GM23338 (cell line): ENCODE measurements around the gene PLCD3. TPM values are rescaled to one million over a fixed set of nuclear protein-coding genes. Genes with fewer than 3 reads are reported as not detected.

Experiments
- ATAC-seq: fragments of 200-7000 bp; cut with Tn5 transposase; 3 replicates; pipeline ENCODE4 v1.9.1; 2020
- DNase-seq: peaks from one replicate; pipeline ENCODE4 v3.0.0-alpha.2; 2015; ENCODE audit warnings: low spot score
- H2AFZ ChIP-seq: fragments of 200-600 bp; sonication (generic); 2 replicates; pipeline ENCODE4 v1.8.0; 2016; ENCODE audit warnings: antibody characterized with exemption, mild to moderate bottlenecking, moderate library complexity
- H3F3A ChIP-seq: fragments of 200-600 bp; sonication (generic); replicated peaks from 2 replicates; pipeline ENCODE4 v1.8.0; 2017; ENCODE audit warnings: antibody characterized with exemption, mixed run types, low read depth
- H3K27ac ChIP-seq: fragments of 200-600 bp; sonication (generic); 2 replicates; pipeline ENCODE4 v1.6.1; 2016; ENCODE audit warnings: low read depth
- H3K27me3 ChIP-seq: fragments of 200-600 bp; sonication (generic); 2 replicates; pipeline ENCODE4 v1.8.0; 2016; ENCODE audit warnings: mild to moderate bottlenecking, mixed run types, moderate library complexity; ENCODE audit not compliant: insufficient read depth
- H3K36me3 ChIP-seq: fragments of 200-600 bp; sonication (generic); 2 replicates; pipeline ENCODE4 v1.8.0; 2016; ENCODE audit warnings: mild to moderate bottlenecking; ENCODE audit not compliant: insufficient read depth
- H3K4me1 ChIP-seq: fragments of 200-600 bp; sonication (generic); 2 replicates; pipeline ENCODE4 v1.8.0; 2016; ENCODE audit warnings: mild to moderate bottlenecking, moderate library complexity; ENCODE audit not compliant: insufficient read depth
- H3K4me2 ChIP-seq: fragments of 200-600 bp; sonication (generic); 2 replicates; pipeline ENCODE4 v1.7.1; 2017; ENCODE audit warnings: mixed run types
- H3K4me3 ChIP-seq: fragments of 200-600 bp; sonication (generic); 2 replicates; pipeline ENCODE4 v1.6.1; 2016; ENCODE audit warnings: mixed run types
- H3K79me2 ChIP-seq: fragments of 200-600 bp; sonication (generic); replicated peaks from 2 replicates; pipeline ENCODE4 v1.8.0; 2017; ENCODE audit warnings: mild to moderate bottlenecking; ENCODE audit not compliant: insufficient read depth
- H3K9me2 ChIP-seq: fragments of 200-600 bp; sonication (generic); 2 replicates; pipeline ENCODE4 v1.8.0; 2017; ENCODE audit not compliant: insufficient read depth
- H4K20me1 ChIP-seq: fragments of 200-600 bp; sonication (generic); replicated peaks from 2 replicates; pipeline ENCODE4 v1.8.0; 2017; ENCODE audit warnings: mild to moderate bottlenecking; ENCODE audit not compliant: insufficient read depth
- H3K27ac Mint-ChIP-seq: 2 replicates; pipeline ENCODE4 v1.8.0; 2020; ENCODE audit warnings: inconsistent platforms, mild to moderate bottlenecking, moderate library complexity, mixed read lengths
- H3K27me3 Mint-ChIP-seq: 3 replicates; pipeline ENCODE4 v1.8.0; 2022; ENCODE audit warnings: low read depth, mild to moderate bottlenecking, moderate library complexity, mixed read lengths, inconsistent platforms; ENCODE audit not compliant: insufficient read depth, poor library complexity
- H3K36me3 Mint-ChIP-seq: 3 replicates; pipeline ENCODE4 v1.8.0; 2021; ENCODE audit warnings: low read depth, mild to moderate bottlenecking, inconsistent platforms, moderate library complexity, mixed read lengths
- H3K4me1 Mint-ChIP-seq: 3 replicates; pipeline ENCODE4 v1.8.0; 2020; ENCODE audit warnings: mild to moderate bottlenecking, inconsistent platforms, mixed read lengths
- H3K4me3 Mint-ChIP-seq: 3 replicates; pipeline ENCODE4 v1.8.0; 2021; ENCODE audit warnings: moderate library complexity, mild to moderate bottlenecking, inconsistent platforms, mixed read lengths
- H3K9me3 Mint-ChIP-seq: 3 replicates; pipeline ENCODE4 v1.8.0; 2020; ENCODE audit warnings: moderate library complexity, mild to moderate bottlenecking, inconsistent platforms, mixed read lengths
- CREB1 ChIP-seq: fragments of 250-450 bp; sonication (Bioruptor Pico); IDR thresholded peaks from 2 replicates; pipeline ENCODE4 v1.5.0; 2020; ENCODE audit warnings: low read depth, mild to moderate bottlenecking, moderate library complexity
- EZH2 ChIP-seq: fragments of 200-600 bp; sonication (generic); IDR thresholded peaks from one replicate; pipeline ENCODE4 v1.8.0; 2017; ENCODE audit warnings: antibody characterized with exemption, mild to moderate bottlenecking, low read depth; ENCODE audit not compliant: unreplicated experiment
- EZH2phosphoT487 ChIP-seq: fragments of 200-600 bp; sonication (generic); IDR thresholded peaks from one replicate; pipeline ENCODE4 v1.8.1; 2018; ENCODE audit warnings: antibody characterized with exemption; ENCODE audit not compliant: unreplicated experiment
- JUNB ChIP-seq: IDR thresholded peaks from one replicate; pipeline ENCODE4 v1.6.1; 2016; ENCODE audit warnings: antibody characterized with exemption; ENCODE audit not compliant: unreplicated experiment
- NANOG ChIP-seq: IDR thresholded peaks from 2 replicates; pipeline ENCODE4 v1.6.1; 2016; ENCODE audit warnings: antibody characterized with exemption, borderline replicate concordance
- POLR2AphosphoS5 ChIP-seq: IDR thresholded peaks from 2 replicates; pipeline ENCODE4 v1.6.1; 2016; ENCODE audit warnings: antibody characterized with exemption, low read depth
- STAT1 ChIP-seq: IDR thresholded peaks from one replicate; pipeline ENCODE4 v1.6.1; 2016; ENCODE audit warnings: antibody characterized with exemption; ENCODE audit not compliant: unreplicated experiment
- polyA plus RNA-seq: library from polyadenylated mRNA; unstranded; fragments of >200 nt; fragmentation: Nextera tagmentation; extraction: Ambion mirVana; gene quantifications from 2 replicates; pipeline ENCODE4 v1.2.1, GENCODE V29; 2016
- total RNA-seq: library from RNA; depleted of rRNA; stranded (reverse); fragments of >200 nt; shearing (Covaris generic); gene quantifications from 2 replicates; pipeline ENCODE4 v1.2.3, GENCODE V29; 2014
- TF ChIP-seq, protein P1 (sequence below): IDR thresholded peaks from one replicate; pipeline ENCODE4 v1.6.1; 2018; ENCODE audit warnings: antibody characterized with exemption; ENCODE audit not compliant: unreplicated experiment
- TF ChIP-seq, protein P2 (sequence below), 2 experiments: fragments of 200-600 bp in 1 of 2; sonication (generic) in 1 of 2; conservative IDR thresholded peaks; 2 replicates each; pipeline versions ENCODE4 v1.5.1 to v1.6.1; 2016 to 2017; ENCODE audit warnings: antibody characterized with exemption in 2 of 2, low read depth in 2 of 2, mild to moderate bottlenecking in 2 of 2, moderate library complexity in 1 of 2
- TF ChIP-seq, protein P3 (sequence below): IDR thresholded peaks from 2 replicates; pipeline ENCODE4 v1.6.1; 2016; ENCODE audit warnings: antibody characterized with exemption

The PLCD3 gene
- total and polyA plus RNA-seq, 2 experiments from 2014 or later, result 3.0 to 32.1 TPM

DNA sequence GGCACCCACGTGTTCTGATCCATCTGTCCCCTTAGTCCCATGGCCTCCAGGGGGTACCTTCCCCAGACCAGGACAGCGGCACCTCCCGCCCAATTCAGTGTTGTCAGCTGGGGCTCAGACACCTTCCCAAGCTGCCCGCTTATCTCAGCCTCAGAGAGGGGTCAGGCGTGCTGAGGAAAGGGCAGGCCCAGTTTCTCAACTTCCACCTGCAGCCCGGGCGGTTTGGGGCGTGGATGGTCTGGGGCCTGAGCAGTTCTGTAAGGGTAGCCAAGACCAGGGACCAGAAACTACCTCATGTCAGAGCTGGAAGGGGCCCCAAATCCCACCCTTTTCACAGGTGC is 5.1 kb downstream of the PLCD3 start (continued):
- TF ChIP-seq STAT1, result no peak
- no peak for TF ChIP-seq NANOG
- no peak for TF ChIP-seq JUNB
- no peak for TF ChIP-seq EZH2phosphoT487
- TF ChIP-seq EZH2, result no peak
- TF ChIP-seq, protein P1, sequence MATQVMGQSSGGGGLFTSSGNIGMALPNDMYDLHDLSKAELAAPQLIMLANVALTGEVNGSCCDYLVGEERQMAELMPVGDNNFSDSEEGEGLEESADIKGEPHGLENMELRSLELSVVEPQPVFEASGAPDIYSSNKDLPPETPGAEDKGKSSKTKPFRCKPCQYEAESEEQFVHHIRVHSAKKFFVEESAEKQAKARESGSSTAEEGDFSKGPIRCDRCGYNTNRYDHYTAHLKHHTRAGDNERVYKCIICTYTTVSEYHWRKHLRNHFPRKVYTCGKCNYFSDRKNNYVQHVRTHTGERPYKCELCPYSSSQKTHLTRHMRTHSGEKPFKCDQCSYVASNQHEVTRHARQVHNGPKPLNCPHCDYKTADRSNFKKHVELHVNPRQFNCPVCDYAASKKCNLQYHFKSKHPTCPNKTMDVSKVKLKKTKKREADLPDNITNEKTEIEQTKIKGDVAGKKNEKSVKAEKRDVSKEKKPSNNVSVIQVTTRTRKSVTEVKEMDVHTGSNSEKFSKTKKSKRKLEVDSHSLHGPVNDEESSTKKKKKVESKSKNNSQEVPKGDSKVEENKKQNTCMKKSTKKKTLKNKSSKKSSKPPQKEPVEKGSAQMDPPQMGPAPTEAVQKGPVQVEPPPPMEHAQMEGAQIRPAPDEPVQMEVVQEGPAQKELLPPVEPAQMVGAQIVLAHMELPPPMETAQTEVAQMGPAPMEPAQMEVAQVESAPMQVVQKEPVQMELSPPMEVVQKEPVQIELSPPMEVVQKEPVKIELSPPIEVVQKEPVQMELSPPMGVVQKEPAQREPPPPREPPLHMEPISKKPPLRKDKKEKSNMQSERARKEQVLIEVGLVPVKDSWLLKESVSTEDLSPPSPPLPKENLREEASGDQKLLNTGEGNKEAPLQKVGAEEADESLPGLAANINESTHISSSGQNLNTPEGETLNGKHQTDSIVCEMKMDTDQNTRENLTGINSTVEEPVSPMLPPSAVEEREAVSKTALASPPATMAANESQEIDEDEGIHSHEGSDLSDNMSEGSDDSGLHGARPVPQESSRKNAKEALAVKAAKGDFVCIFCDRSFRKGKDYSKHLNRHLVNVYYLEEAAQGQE, result no peak
- TF ChIP-seq, protein P2, sequence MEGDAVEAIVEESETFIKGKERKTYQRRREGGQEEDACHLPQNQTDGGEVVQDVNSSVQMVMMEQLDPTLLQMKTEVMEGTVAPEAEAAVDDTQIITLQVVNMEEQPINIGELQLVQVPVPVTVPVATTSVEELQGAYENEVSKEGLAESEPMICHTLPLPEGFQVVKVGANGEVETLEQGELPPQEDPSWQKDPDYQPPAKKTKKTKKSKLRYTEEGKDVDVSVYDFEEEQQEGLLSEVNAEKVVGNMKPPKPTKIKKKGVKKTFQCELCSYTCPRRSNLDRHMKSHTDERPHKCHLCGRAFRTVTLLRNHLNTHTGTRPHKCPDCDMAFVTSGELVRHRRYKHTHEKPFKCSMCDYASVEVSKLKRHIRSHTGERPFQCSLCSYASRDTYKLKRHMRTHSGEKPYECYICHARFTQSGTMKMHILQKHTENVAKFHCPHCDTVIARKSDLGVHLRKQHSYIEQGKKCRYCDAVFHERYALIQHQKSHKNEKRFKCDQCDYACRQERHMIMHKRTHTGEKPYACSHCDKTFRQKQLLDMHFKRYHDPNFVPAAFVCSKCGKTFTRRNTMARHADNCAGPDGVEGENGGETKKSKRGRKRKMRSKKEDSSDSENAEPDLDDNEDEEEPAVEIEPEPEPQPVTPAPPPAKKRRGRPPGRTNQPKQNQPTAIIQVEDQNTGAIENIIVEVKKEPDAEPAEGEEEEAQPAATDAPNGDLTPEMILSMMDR (conservative IDR thresholded peaks at IDR 0.05; ENCODE audit: low read depth in 2 of 2), result no peak

DNA sequence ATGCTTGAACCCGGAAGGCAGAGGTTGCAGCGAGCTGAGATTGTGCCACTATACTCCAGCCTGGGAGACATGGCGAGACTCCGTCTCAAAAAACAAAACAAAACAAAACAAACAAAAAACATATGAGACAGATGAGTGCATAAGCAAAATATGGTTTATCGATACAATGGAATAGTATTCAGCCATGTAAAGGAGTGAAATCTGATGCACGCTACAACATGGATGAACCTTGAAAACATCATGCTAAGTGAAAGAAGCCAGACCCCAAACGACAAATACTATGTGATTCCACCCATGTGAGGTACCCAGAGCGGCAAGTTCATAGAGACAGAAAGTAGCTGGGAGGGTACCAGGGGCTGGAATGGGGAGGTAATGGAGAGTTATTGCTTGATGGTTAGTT is 6.8 kb downstream of the PLCD3 start:
- H3K4me1 Mint-ChIP-seq, result peaks cover 11% of the 10 kb centered on the region
- no peak for ATAC-seq
- 0 out of 2 replicates have a peak, but pooled peaks cover 2% of the 10 kb centered on the region for H3K79me2 ChIP-seq
- TF ChIP-seq POLR2AphosphoS5, result no peak
- no peak for TF ChIP-seq STAT1
- TF ChIP-seq, protein P3, sequence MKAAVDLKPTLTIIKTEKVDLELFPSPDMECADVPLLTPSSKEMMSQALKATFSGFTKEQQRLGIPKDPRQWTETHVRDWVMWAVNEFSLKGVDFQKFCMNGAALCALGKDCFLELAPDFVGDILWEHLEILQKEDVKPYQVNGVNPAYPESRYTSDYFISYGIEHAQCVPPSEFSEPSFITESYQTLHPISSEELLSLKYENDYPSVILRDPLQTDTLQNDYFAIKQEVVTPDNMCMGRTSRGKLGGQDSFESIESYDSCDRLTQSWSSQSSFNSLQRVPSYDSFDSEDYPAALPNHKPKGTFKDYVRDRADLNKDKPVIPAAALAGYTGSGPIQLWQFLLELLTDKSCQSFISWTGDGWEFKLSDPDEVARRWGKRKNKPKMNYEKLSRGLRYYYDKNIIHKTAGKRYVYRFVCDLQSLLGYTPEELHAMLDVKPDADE, result no peak
- TF ChIP-seq, protein P2 (conservative IDR thresholded peaks at IDR 0.05; ENCODE audit: low read depth in 2 of 2), result no peak
- TF ChIP-seq NANOG, result no peak
- TF ChIP-seq JUNB, result no peak
- TF ChIP-seq EZH2phosphoT487, result no peak
- no peak for TF ChIP-seq CREB1 (CRISPR knock-in tag)
- no peak for TF ChIP-seq EZH2

More for the DNA sequence above, 6.8 kb downstream of the PLCD3 start:
- Mint-ChIP-seq H3K4me3 (no peak overlapping the region), H3K27me3 (peaks cover 24% of the 10 kb centered on the region), H3K36me3 (no peaks in the 10 kb centered on the region), H3K27ac (no peak overlapping the region), H3K9me3 (no peaks in the 10 kb centered on the region)
- no peak for DNase-seq
- Histone ChIP-seq H3F3A (0 out of 2 replicates have a peak, but pooled peaks cover 4% of the 10 kb centered on the region), H2AFZ (no peak overlapping the region), H3K4me3 (no peak overlapping the region), H3K4me2 (no peak overlapping the region), H3K27me3 (no peaks in the 10 kb centered on the region), H3K9me2 (no peaks in the 10 kb centered on the region), H3K27ac (no peak overlapping the region), H3K4me1 (no peaks in the 10 kb centered on the region), H3K36me3 (no peaks in the 10 kb centered on the region), H4K20me1 (no peaks in the 10 kb centered on the region; the same call in 1 of the 2 replicates)
